SK-N-MC (cell line): Measurements from ENCODE around the gene TTC6.

Experiments used
- EZH2 ChIP-seq: fragments of 200-600 bp; sonication (generic); IDR thresholded peaks from one replicate; pipeline ENCODE4 v1.6.1; 2017; ENCODE audit warnings: antibody characterized with exemption
- FOXP2 ChIP-seq: optimal IDR thresholded peaks from 2 replicates; pipeline ENCODE3; 2011; ENCODE audit warnings: mild to moderate bottlenecking, moderate library complexity; ENCODE audit not compliant: insufficient read depth; ENCODE audit errors: extremely low read length, control extremely low read depth
- POLR2AphosphoS5 ChIP-seq: IDR thresholded peaks from 2 replicates; pipeline ENCODE4 v1.6.1; 2012; ENCODE audit warnings: mild to moderate bottlenecking, low read depth, low read length, borderline replicate concordance

- TF ChIP-seq POLR2AphosphoS5, result no peak
- no peak for TF ChIP-seq EZH2
- no peak for TF ChIP-seq FOXP2
Measured at GRCh38 chr14:37565550-37565949, 29.9 kb upstream of the TTC6 start.
